Measurements from ENCODE around the gene CAPN7. TPM values are rescaled to one million over a fixed set of nuclear protein-coding genes. Genes with fewer than 3 reads are reported as not detected.

CAPN7 gene
- total RNA-seq, 4 donors from 2014 or later, result 87.8 to 147 (median 116) TPM

GRCh38 chr3:15279671-15280402 is 73.8 kb downstream of the CAPN7 start:
- 83 to 93% methylated on average over 11 to 12 of the region's 12 CpGs for WGBS, 2 donors
- TF ChIP-seq CTCF (IDR thresholded peaks at IDR 0.05) (no peak), POLR2A (IDR thresholded peaks at IDR 0.05) (no peak)
- Histone ChIP-seq H3K4me1 (peaks cover 14 to 29% of the 10 kb centered on the region in 2 donors), H3K27me3 (no peaks in the 10 kb centered on the region), H3K4me3 (replicated peaks in 1 of 3) (no peak overlapping the region), H3K36me3 (no peaks in the 10 kb centered on the region), H3K27ac (no peak overlapping the region), H3K9me3 (no peaks in the 10 kb centered on the region)
- no peak for DNase-seq
- intact Hi-C loops (cut with DNase I), result no loop called here

DNA sequence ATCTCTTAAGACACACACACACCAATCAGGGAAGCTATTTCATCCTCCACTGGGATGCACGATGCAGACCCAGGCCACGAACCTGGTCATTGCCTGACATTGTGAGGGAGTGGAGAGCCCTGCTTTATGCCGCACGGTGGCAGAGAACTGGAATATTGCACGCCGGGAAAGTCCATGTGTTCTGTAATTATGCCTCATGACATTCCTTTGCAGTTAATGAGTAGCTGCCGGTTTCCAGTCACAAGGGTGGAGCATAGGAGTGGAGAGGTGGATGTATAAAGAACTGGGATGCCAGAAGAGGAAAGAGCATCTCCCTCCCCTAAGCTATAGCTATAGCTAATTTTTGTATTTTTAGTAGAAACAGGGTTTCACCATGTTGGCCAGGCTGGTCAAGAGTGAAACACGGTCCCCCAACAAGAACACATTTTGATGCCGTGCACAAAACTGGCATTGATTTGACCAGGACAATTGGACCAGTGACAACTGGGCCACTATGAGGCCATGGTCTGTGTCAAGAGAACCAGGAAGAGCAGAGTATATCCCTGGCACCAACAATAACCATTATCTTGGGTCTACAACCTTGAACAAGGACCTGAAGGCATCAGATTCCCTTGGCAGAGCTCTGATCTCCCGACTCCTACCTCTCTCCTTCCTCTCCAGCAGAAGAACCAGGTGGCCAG is 74.9 kb downstream of the CAPN7 start:
- DNase-seq, result no peak
- H3K27me3 ChIP-seq, result no peaks in the 10 kb centered on the region

GRCh38 chr3:15281817-15282216 is 75.8 kb downstream of the CAPN7 start:
- H3K4me3 ChIP-seq (replicated peaks in 1 of 3), result no peak overlapping the region
- no peaks in the 10 kb centered on the region for H3K36me3 ChIP-seq
- intact Hi-C loops (cut with DNase I), result no loop called here
- no peak overlapping the region for H3K27ac ChIP-seq
- H3K4me1 ChIP-seq, result peaks cover 15 to 43% of the 10 kb centered on the region in 2 donors
- no peaks in the 10 kb centered on the region for H3K27me3 ChIP-seq
- TF ChIP-seq POLR2A (IDR thresholded peaks at IDR 0.05), result no peak
- no peak for TF ChIP-seq CTCF (IDR thresholded peaks at IDR 0.05)
- DNase-seq, result no peak
- H3K9me3 ChIP-seq, result no peaks in the 10 kb centered on the region
- WGBS, 2 donors, result 90 to 96% methylated on average over 9 of the region's 9 CpGs

More for the DNA sequence above, 74.9 kb downstream of the CAPN7 start:
- Histone ChIP-seq H3K4me3 (replicated peaks in 1 of 3) (no peak overlapping the region), H3K4me1 (peaks cover 15 to 39% of the 10 kb centered on the region in 2 donors), H3K9me3 (no peaks in the 10 kb centered on the region), H3K27ac (no peak overlapping the region), H3K36me3 (no peaks in the 10 kb centered on the region)
- intact Hi-C loops (cut with DNase I), result no loop called here
- TF ChIP-seq CTCF (IDR thresholded peaks at IDR 0.05), result no peak
- 91 to 92% methylated on average over 10 of the region's 10 CpGs for whole genome bisulfite sequencing, 2 donors

DNA sequence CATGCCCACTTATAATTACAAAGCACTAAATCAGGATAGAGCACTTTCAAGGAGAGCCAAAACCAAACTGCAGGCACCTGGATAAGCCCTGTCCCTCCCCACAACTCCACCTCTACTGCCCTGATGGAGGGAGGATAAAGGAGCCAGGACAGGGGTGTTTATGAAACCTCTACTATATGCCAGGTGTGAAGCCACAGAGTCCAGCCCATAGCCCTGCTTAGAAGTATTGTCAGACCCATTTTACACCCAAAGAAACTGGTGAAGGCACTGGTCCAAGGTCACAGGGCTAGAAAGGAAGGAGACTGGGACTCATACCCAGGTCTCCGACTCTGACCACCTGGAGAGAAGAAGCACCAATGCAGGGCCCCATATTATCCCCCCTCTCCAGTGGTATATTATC is 77.7 kb downstream of the CAPN7 start:
- Histone ChIP-seq H3K36me3 (no peaks in the 10 kb centered on the region), H3K27me3 (no peaks in the 10 kb centered on the region), H3K4me3 (replicated peaks in 1 of 3) (no peak overlapping the region), H3K27ac (no peak overlapping the region), H3K4me1 (peaks cover 15 to 37% of the 10 kb centered on the region in 2 donors), H3K9me3 (no peaks in the 10 kb centered on the region)
- intact Hi-C loops (cut with DNase I), result no loop called here
- TF ChIP-seq POLR2A (IDR thresholded peaks at IDR 0.05), result no peak
- TF ChIP-seq CTCF (IDR thresholded peaks at IDR 0.05), result no peak
- DNase-seq, result no peak
- 92 to 100% methylated on average over 1 of the region's 1 CpG for WGBS, 2 donors
